HepG2 (cell line): ENCODE results near the gene PODXL2. TPM values are rescaled to one million over a fixed set of nuclear protein-coding genes. Genes with fewer than 3 reads are reported as not detected.

ENCODE experiments used
- AKAP8 ChIP-seq: sonication (generic); formaldehyde crosslinking; IDR thresholded peaks from 2 replicates; pipeline ENCODE4 v1.5.1; 2020; ENCODE audit warnings: mild to moderate bottlenecking, missing genetic modification reagents
- CEBPG ChIP-seq: IDR thresholded peaks from 2 replicates; pipeline ENCODE4 v1.6.1; 2016
- MXI1 ChIP-seq: IDR thresholded peaks from 3 replicates; pipeline ENCODE4 v1.6.1; 2012; ENCODE audit warnings: low read depth, low read length, inconsistent platforms, borderline replicate concordance
- NFKB2 ChIP-seq: sonication (generic); formaldehyde crosslinking; IDR thresholded peaks from 2 replicates; pipeline ENCODE4 v1.4.0; 2020; ENCODE audit warnings: missing genetic modification reagents, borderline replicate concordance
- NKX3-1 ChIP-seq: sonication (generic); formaldehyde crosslinking; IDR thresholded peaks from 2 replicates; pipeline ENCODE4 v1.5.0; 2020; ENCODE audit warnings: missing genetic modification reagents
- NR2C2 ChIP-seq: sonication (generic); formaldehyde crosslinking; IDR thresholded peaks from 2 replicates; pipeline ENCODE4 v1.4.0; 2020; ENCODE audit warnings: missing genetic modification reagents, mild to moderate bottlenecking, moderate library complexity, borderline replicate concordance
- POLR2G ChIP-seq: fragments of 200-400 bp; formaldehyde crosslinking; IDR thresholded peaks from 2 replicates; pipeline ENCODE4 v1.6.1; 2018; ENCODE audit warnings: mild to moderate bottlenecking, low read depth, low read length, moderate library complexity
- PRMT3 ChIP-seq: sonication (generic); formaldehyde crosslinking; IDR thresholded peaks from 2 replicates; pipeline ENCODE4 v1.8.1; 2022; ENCODE audit warnings: low read depth, mild to moderate bottlenecking, moderate library complexity, missing genetic modification reagents, borderline replicate concordance
- RXRA ChIP-seq: sonication (generic); formaldehyde crosslinking; IDR thresholded peaks from 2 replicates; pipeline ENCODE4 v1.5.1; 2020; ENCODE audit warnings: missing genetic modification reagents
- SAP130 ChIP-seq: IDR thresholded peaks from 2 replicates; pipeline ENCODE4 v1.6.1; 2016; ENCODE audit warnings: low read depth
- ZNF10 ChIP-seq: sonication (generic); formaldehyde crosslinking; IDR thresholded peaks from 2 replicates; pipeline ENCODE4 v1.4.0; 2020; ENCODE audit warnings: mild to moderate bottlenecking, low read depth, missing genetic modification reagents, borderline replicate concordance
- ZNF282 ChIP-seq: fragments of 450-650 bp; IDR thresholded peaks from 2 replicates; pipeline ENCODE4 v1.6.1; 2018; ENCODE audit not compliant: partially characterized antibody
- ZNF501 ChIP-seq: sonication (generic); formaldehyde crosslinking; IDR thresholded peaks from 2 replicates; pipeline ENCODE4 v1.5.1; 2020; ENCODE audit warnings: mild to moderate bottlenecking, moderate library complexity, missing genetic modification reagents
- ZNF564 ChIP-seq: sonication (generic); formaldehyde crosslinking; IDR thresholded peaks from 2 replicates; pipeline ENCODE4 v1.8.1; 2023; ENCODE audit warnings: mild to moderate bottlenecking, missing genetic modification reagents
- ZNF572 ChIP-seq: sonication (generic); formaldehyde crosslinking; IDR thresholded peaks from 2 replicates; pipeline ENCODE4 v1.5.1; 2020; ENCODE audit warnings: mild to moderate bottlenecking, missing genetic modification reagents
- ZNF761 ChIP-seq: sonication (generic); formaldehyde crosslinking; conservative IDR thresholded peaks from 2 replicates; pipeline ENCODE4 v1.4.0; 2020; ENCODE audit warnings: mild to moderate bottlenecking, missing genetic modification reagents
- ZSCAN29 ChIP-seq: sonication (generic); formaldehyde crosslinking; conservative IDR thresholded peaks from 2 replicates; pipeline ENCODE4 v1.4.0; 2020; ENCODE audit warnings: mild to moderate bottlenecking, missing genetic modification reagents
- polyA plus RNA-seq, 8 experiments: library from polyadenylated mRNA; depleted of rRNA in 3 of 8; stranded (reverse) in 7 of 8; unstranded in 1 of 8; fragments of >200 nt; fragmentation: Illumina TruSeq in 4 of 8; extraction: Trizol in 4 of 8; gene quantifications; 2 replicates each; pipeline versions ENCODE4 v1.2.1 to v1.2.3, GENCODE V29; 2011 to 2016; ENCODE audit warnings: low read depth in 4 of 8, missing spikeins in 1 of 8, mixed read lengths in 1 of 8; ENCODE audit not compliant: insufficient read depth in 1 of 8
- total RNA-seq, 5 experiments: library from RNA; depleted of rRNA; stranded (reverse); fragments of >200 nt; fragmentation: Illumina TruSeq; extraction: Trizol; gene quantifications; 2 replicates each; pipeline ENCODE4 v1.2.3, GENCODE V29; 2016; ENCODE audit warnings: low read depth in 1 of 5
- TF ChIP-seq, protein P1 (sequence below): sonication (generic); formaldehyde crosslinking; IDR thresholded peaks from 2 replicates; pipeline ENCODE4 v1.4.0; 2020; ENCODE audit warnings: missing genetic modification reagents, borderline replicate concordance
- TF ChIP-seq, protein P2 (sequence below): sonication (generic); formaldehyde crosslinking; IDR thresholded peaks from 2 replicates; pipeline ENCODE4 v1.4.0; 2020; ENCODE audit warnings: missing genetic modification reagents, mild to moderate bottlenecking, borderline replicate concordance
- TF ChIP-seq, protein P3 (sequence below): sonication (generic); formaldehyde crosslinking; IDR thresholded peaks from 2 replicates; pipeline ENCODE4 v1.4.0; 2020; ENCODE audit warnings: mild to moderate bottlenecking, missing genetic modification reagents
- TF ChIP-seq, protein P4 (sequence below): sonication (generic); formaldehyde crosslinking; IDR thresholded peaks from 2 replicates; pipeline ENCODE4 v1.8.0; 2022; ENCODE audit warnings: mild to moderate bottlenecking, missing genetic modification reagents, borderline replicate concordance
- TF ChIP-seq, protein P5 (sequence below): IDR thresholded peaks from 2 replicates; pipeline ENCODE4 v1.6.1; 2012; ENCODE audit warnings: inconsistent platforms

PODXL2 gene
- total and polyA plus RNA-seq, 2 of the 13 experiments (the other 11 are each of a cell fraction or from before 2014, with no cell fraction given): 20.4 to 25.1 TPM

DNA sequence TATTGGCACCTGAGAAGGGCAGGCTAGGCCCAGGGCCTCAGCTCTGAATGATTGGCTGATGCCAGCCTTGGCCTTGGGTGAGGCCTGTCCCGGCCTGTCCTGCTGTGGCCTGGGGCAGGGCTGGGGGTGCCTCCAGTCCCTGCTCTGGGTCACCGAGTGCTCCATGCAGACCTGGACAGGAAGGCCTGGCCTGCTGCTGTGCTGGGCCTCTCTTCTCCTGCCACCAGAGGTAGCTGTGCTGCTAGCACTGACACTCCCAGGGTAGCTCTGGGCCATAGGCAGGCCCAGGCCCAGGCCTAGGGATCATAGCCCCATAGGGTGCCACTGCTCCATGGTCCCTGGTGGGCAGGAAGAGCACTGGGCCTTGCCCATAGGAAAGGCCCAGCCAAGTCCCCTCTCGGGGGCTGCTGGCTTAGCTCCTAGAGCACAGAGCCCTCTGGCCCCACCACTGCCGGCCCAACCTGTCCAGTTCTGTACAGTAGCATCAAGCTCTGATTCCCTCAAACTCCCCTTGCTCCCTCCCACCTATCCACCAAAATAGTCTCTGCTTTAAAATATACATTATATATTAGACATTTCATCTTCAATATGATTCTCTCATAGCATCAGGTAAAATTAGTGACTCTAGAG is 62.0 kb downstream of the PODXL2 start (continued):
- TF ChIP-seq ZNF572 (CRISPR knock-in tag) (no peak), ZNF564 (CRISPR knock-in tag) (no peak), ZNF10 (CRISPR knock-in tag) (no peak), AKAP8 (no peak), SAP130 (no peak), PRMT3 (CRISPR knock-in tag) (no peak), NFKB2 (CRISPR knock-in tag) (0 out of 2 replicates have a peak, but pooled peaks have one; percentile 25), ZNF282 (no peak), POLR2G (no peak), ZNF501 (CRISPR knock-in tag) (no peak), CEBPG (CRISPR knock-in tag) (no peak), ZSCAN29 (no peak), RXRA (CRISPR knock-in tag) (0 out of 2 replicates have a peak, but pooled peaks have one; percentile 31), NR2C2 (CRISPR knock-in tag) (no peak), MXI1 (no peak), NKX3-1 (CRISPR knock-in tag) (no peak), ZNF761 (CRISPR knock-in tag) (no peak)
- TF ChIP-seq, protein P1, sequence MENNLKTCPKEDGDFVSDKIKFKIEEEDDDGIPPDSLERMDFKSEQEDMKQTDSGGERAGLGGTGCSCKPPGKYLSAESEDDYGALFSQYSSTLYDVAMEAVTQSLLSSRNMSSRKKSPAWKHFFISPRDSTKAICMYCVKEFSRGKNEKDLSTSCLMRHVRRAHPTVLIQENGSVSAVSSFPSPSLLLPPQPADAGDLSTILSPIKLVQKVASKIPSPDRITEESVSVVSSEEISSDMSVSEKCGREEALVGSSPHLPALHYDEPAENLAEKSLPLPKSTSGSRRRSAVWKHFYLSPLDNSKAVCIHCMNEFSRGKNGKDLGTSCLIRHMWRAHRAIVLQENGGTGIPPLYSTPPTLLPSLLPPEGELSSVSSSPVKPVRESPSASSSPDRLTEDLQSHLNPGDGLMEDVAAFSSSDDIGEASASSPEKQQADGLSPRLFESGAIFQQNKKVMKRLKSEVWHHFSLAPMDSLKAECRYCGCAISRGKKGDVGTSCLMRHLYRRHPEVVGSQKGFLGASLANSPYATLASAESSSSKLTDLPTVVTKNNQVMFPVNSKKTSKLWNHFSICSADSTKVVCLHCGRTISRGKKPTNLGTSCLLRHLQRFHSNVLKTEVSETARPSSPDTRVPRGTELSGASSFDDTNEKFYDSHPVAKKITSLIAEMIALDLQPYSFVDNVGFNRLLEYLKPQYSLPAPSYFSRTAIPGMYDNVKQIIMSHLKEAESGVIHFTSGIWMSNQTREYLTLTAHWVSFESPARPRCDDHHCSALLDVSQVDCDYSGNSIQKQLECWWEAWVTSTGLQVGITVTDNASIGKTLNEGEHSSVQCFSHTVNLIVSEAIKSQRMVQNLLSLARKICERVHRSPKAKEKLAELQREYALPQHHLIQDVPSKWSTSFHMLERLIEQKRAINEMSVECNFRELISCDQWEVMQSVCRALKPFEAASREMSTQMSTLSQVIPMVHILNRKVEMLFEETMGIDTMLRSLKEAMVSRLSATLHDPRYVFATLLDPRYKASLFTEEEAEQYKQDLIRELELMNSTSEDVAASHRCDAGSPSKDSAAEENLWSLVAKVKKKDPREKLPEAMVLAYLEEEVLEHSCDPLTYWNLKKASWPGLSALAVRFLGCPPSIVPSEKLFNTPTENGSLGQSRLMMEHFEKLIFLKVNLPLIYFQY: peak; percentile 61; the same call in 1 of the 2 replicates
- TF ChIP-seq, protein P2, sequence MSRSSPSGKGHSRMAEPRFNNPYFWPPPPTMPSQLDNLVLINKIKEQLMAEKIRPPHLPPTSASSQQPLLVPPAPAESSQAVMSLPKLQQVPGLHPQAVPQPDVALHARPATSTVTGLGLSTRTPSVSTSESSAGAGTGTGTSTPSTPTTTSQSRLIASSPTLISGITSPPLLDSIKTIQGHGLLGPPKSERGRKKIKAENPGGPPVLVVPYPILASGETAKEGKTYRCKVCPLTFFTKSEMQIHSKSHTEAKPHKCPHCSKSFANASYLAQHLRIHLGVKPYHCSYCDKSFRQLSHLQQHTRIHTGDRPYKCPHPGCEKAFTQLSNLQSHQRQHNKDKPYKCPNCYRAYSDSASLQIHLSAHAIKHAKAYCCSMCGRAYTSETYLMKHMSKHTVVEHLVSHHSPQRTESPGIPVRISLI (CRISPR knock-in tag): peak; percentile 37; the same call in 1 of the 2 replicates
- TF ChIP-seq, protein P3, sequence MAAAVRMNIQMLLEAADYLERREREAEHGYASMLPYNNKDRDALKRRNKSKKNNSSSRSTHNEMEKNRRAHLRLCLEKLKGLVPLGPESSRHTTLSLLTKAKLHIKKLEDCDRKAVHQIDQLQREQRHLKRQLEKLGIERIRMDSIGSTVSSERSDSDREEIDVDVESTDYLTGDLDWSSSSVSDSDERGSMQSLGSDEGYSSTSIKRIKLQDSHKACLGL (CRISPR knock-in tag): 0 out of 2 replicates have a peak, but pooled peaks have one; percentile 34
- TF ChIP-seq, protein P4, sequence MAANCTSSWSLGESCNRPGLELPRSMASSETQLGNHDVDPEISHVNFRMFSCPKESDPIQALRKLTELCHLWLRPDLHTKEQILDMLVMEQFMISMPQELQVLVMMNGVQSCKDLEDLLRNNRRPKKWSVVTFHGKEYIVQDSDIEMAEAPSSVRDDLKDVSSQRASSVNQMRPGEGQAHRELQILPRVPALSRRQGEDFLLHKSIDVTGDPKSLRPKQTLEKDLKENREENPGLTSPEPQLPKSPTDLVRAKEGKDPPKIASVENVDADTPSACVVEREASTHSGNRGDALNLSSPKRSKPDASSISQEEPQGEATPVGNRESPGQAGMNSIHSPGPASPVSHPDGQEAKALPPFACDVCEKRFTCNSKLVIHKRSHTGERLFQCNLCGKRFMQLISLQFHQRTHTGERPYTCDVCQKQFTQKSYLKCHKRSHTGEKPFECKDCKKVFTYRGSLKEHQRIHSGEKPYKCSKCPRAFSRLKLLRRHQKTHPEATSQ (CRISPR knock-in tag): no peak
- TF ChIP-seq, protein P5, sequence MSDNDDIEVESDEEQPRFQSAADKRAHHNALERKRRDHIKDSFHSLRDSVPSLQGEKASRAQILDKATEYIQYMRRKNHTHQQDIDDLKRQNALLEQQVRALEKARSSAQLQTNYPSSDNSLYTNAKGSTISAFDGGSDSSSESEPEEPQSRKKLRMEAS: no peak; the same call in 1 of the 2 replicates
